Gastroesophageal sphincter (tissue), 3 donors: ENCODE measurements around the gene CDK4.

Experiments
- EP300 ChIP-seq: sonication (generic); formaldehyde crosslinking; IDR thresholded peaks from one replicate; pipeline ENCODE4 v1.6.1; 2017; ENCODE audit warnings: antibody characterized with exemption, mild to moderate bottlenecking
- POLR2AphosphoS5 ChIP-seq: sonication (generic); formaldehyde crosslinking; IDR thresholded peaks from one replicate; pipeline ENCODE4 v1.6.1; 2017; ENCODE audit warnings: antibody characterized with exemption
- TF ChIP-seq, protein P1 (sequence below), 4 experiments: fragments of 200-600 bp in 2 of 4; fragments of 450-650 bp in 2 of 4; sonication (generic) in 1 of 4; IDR thresholded peaks; one replicate each; pipeline ENCODE4 v1.5.1; 2017 to 2019; ENCODE audit warnings: antibody characterized with exemption in 4 of 4, mild to moderate bottlenecking in 2 of 4, moderate library complexity in 2 of 4

DNA sequence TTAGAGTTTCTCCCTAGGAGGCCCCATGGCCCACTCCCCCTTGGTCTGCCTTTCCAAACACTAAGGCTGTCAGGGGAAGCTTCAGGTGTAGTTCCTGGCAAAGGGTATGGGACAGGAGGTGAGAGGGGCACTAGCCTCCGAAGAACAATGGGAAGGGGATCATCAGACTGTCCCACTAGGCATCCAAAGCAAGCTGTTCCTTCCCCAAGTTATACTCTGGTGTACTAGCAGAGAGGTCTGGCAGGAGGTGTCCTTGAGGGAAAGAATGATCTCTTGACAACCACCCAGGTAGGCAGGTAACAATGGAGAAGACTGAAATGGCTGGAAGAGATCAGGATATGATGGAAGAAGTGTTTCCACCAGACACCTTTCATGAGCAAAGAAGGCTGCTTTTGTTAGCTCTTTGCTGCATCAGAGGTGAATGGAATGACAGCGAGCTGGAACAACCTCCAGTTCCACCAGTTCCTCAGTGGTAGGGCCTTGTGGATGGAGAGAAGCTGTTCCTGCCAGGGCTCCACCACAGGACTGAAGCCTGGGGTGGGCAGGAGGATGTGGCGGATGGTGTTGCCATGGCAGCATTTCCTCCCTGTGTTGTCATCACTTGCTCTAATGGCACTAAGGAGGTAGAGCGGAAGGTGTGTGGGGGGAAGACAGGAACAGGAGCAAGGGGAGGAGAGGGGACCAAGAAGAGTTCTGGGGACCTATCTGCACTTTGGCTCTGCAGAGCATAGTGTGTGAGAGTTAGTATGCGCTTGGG lies 11.3 kb downstream of the CDK4 start:
- no peak for TF ChIP-seq POLR2AphosphoS5
- TF ChIP-seq, protein P1, sequence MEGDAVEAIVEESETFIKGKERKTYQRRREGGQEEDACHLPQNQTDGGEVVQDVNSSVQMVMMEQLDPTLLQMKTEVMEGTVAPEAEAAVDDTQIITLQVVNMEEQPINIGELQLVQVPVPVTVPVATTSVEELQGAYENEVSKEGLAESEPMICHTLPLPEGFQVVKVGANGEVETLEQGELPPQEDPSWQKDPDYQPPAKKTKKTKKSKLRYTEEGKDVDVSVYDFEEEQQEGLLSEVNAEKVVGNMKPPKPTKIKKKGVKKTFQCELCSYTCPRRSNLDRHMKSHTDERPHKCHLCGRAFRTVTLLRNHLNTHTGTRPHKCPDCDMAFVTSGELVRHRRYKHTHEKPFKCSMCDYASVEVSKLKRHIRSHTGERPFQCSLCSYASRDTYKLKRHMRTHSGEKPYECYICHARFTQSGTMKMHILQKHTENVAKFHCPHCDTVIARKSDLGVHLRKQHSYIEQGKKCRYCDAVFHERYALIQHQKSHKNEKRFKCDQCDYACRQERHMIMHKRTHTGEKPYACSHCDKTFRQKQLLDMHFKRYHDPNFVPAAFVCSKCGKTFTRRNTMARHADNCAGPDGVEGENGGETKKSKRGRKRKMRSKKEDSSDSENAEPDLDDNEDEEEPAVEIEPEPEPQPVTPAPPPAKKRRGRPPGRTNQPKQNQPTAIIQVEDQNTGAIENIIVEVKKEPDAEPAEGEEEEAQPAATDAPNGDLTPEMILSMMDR (IDR thresholded peaks at IDR 0.05), result no peak
- TF ChIP-seq EP300, result no peak
